SK-N-SH (cell line): ENCODE data around the gene FOXI1. TPM values are rescaled to one million over a fixed set of nuclear protein-coding genes. Genes with fewer than 3 reads are reported as not detected.

Experiments used
- CTCF ChIA-PET: fragments of 300-600, 350-600 bp; formaldehyde crosslinking; extraction: SDS; loops from one replicate; lab custom pipeline; 2021; lab: Yijun Ruan, JAX
- POLR2A ChIA-PET: fragments of 350-600 bp; sonication (Branson Sonifier 250); formaldehyde crosslinking; extraction: SDS; loops from one replicate; lab custom pipeline; 2020; ENCODE audit warnings: antibody characterized with exemption, inconsistent platforms; lab: Yijun Ruan, JAX
- DNase-seq: peaks from one replicate; pipeline ENCODE4 v3.0.0; 2012
- H2AFZ ChIP-seq: fragments of 200-600 bp; sonication (generic); 2 replicates; pipeline ENCODE4 v1.8.1; 2016; ENCODE audit warnings: antibody characterized with exemption, mild to moderate bottlenecking, low read depth
- H3F3A ChIP-seq: fragments of 200-600 bp; sonication (generic); replicated peaks from 2 replicates; pipeline ENCODE3; 2016; ENCODE audit warnings: antibody characterized with exemption, mild to moderate bottlenecking; ENCODE audit not compliant: insufficient read depth
- H3K27ac ChIP-seq, 2 experiments: fragments of 200-500 bp in 1 of 2; fragments of 200-600 bp in 1 of 2; sonication (Bioruptor generic) in 1 of 2; sonication (generic), shearing (Covaris generic) in 1 of 2; 2 replicates each; pipeline versions ENCODE4 v1.5.1 to v1.6.1; 2014 to 2016; ENCODE audit warnings: low read depth in 2 of 2, inconsistent platforms in 1 of 2, low read length in 1 of 2, mild to moderate bottlenecking in 1 of 2, mixed read lengths in 1 of 2
- H3K27me3 ChIP-seq: fragments of 200-600 bp; sonication (generic), shearing (Covaris generic); 2 replicates; pipeline ENCODE4 v1.6.1; 2016; ENCODE audit warnings: mixed run types; ENCODE audit not compliant: insufficient read depth
- H3K36me3 ChIP-seq, 2 experiments: fragments of 200-500 bp in 1 of 2; fragments of 200-600 bp in 1 of 2; sonication (Bioruptor generic) in 1 of 2; sonication (generic) in 1 of 2; replicated peaks in 1 of 2; 2 replicates each; pipeline versions ENCODE3 to v1.5.1; 2014 to 2016; ENCODE audit warnings: low read length in 1 of 2, mild to moderate bottlenecking in 1 of 2; ENCODE audit not compliant: insufficient read depth in 2 of 2, control insufficient read depth in 1 of 2
- H3K4me1 ChIP-seq, 2 experiments: fragments of 200-500 bp in 1 of 2; fragments of 200-600 bp in 1 of 2; sonication (Bioruptor generic) in 1 of 2; sonication (generic), shearing (Covaris generic) in 1 of 2; 2 replicates each; pipeline versions ENCODE4 v1.5.1 to v1.6.1; 2014 to 2016; ENCODE audit warnings: low read depth in 1 of 2, low read length in 1 of 2, mixed run types in 1 of 2; ENCODE audit not compliant: insufficient read depth in 2 of 2, control insufficient read depth in 1 of 2
- H3K4me2 ChIP-seq: fragments of 200-600 bp; sonication (generic), shearing (Covaris generic); 2 replicates; pipeline ENCODE4 v1.6.1; 2017; ENCODE audit warnings: mixed run types
- H3K4me3 ChIP-seq, 2 experiments: fragments of 200-500 bp in 1 of 2; fragments of 200-600 bp in 1 of 2; sonication (Bioruptor generic) in 1 of 2; sonication (generic), shearing (Covaris generic) in 1 of 2; 2 replicates each; pipeline versions ENCODE4 v1.5.1 to v1.8.1; 2014 to 2016; ENCODE audit warnings: low read depth in 2 of 2, inconsistent platforms in 1 of 2, low read length in 1 of 2, mild to moderate bottlenecking in 1 of 2, mixed read lengths in 1 of 2, moderate library complexity in 1 of 2
- H3K79me2 ChIP-seq: fragments of 200-600 bp; sonication (generic); 2 replicates; pipeline ENCODE4 v1.8.1; 2017; ENCODE audit warnings: mild to moderate bottlenecking; ENCODE audit not compliant: insufficient read depth
- H3K9ac ChIP-seq: fragments of 200-600 bp; sonication (generic); 2 replicates; pipeline ENCODE4 v1.6.1; 2017; ENCODE audit warnings: mixed run types
- H3K9me2 ChIP-seq: fragments of 200-600 bp; sonication (generic); 2 replicates; pipeline ENCODE4 v1.6.1; 2017; ENCODE audit warnings: mixed run types
- H3K9me3 ChIP-seq: fragments of 200-600 bp; sonication (generic); 2 replicates; pipeline ENCODE4 v1.6.1; 2017; ENCODE audit warnings: mixed run types, mild to moderate bottlenecking, moderate library complexity
- H4K20me1 ChIP-seq: fragments of 200-600 bp; sonication (generic); 2 replicates; pipeline ENCODE4 v1.6.1; 2017; ENCODE audit warnings: mild to moderate bottlenecking, mixed run types; ENCODE audit not compliant: insufficient read depth
- CTCF ChIP-seq: fragments of 200-600 bp; sonication (generic); IDR thresholded peaks from 2 replicates; pipeline ENCODE4 v1.6.1; 2017; ENCODE audit warnings: antibody characterized with exemption, mild to moderate bottlenecking, moderate library complexity
- ELF1 ChIP-seq: IDR thresholded peaks from 2 replicates; pipeline ENCODE4 v1.4.0; 2012
- FOXJ3 ChIP-seq: sonication (generic); formaldehyde crosslinking; IDR thresholded peaks from 2 replicates; pipeline ENCODE4 v1.5.1; 2020; ENCODE audit warnings: mild to moderate bottlenecking, missing genetic modification reagents
- GABPA ChIP-seq: IDR thresholded peaks from 2 replicates; pipeline ENCODE4 v1.4.0; 2012; ENCODE audit warnings: low read depth, mild to moderate bottlenecking
- IRF3 ChIP-seq: fragments of 150-350 bp; IDR thresholded peaks from 2 replicates; pipeline ENCODE4 v1.6.1; 2016; ENCODE audit warnings: mild to moderate bottlenecking, low read depth, low read length
- MXI1 ChIP-seq: IDR thresholded peaks from 2 replicates; pipeline ENCODE4 v1.6.1; 2012; ENCODE audit warnings: mild to moderate bottlenecking, low read depth, low read length, improper control_type of control experiment
- NFIC ChIP-seq: IDR thresholded peaks from 2 replicates; pipeline ENCODE4 v1.4.0; 2012; ENCODE audit warnings: borderline replicate concordance
- PBX3 ChIP-seq: IDR thresholded peaks from 2 replicates; pipeline ENCODE4; 2012
- RAD21 ChIP-seq: IDR thresholded peaks from 2 replicates; pipeline ENCODE4 v1.6.1; 2012; ENCODE audit warnings: mild to moderate bottlenecking, low read length
- RXRA ChIP-seq: IDR thresholded peaks from 2 replicates; pipeline ENCODE4 v1.4.0; 2012; ENCODE audit warnings: low read depth, mild to moderate bottlenecking, borderline replicate concordance
- SIN3A ChIP-seq: IDR thresholded peaks from 2 replicates; pipeline ENCODE4 v1.6.1; 2012; ENCODE audit warnings: low read depth, mild to moderate bottlenecking, low read length, moderate library complexity, borderline replicate concordance
- TCF12 ChIP-seq: IDR thresholded peaks from 2 replicates; pipeline ENCODE4 v1.4.0; 2012
- TEAD4 ChIP-seq: IDR thresholded peaks from 2 replicates; pipeline ENCODE4 v1.4.0; 2012; ENCODE audit warnings: mild to moderate bottlenecking, borderline replicate concordance; ENCODE audit not compliant: insufficient read depth
- USF2 ChIP-seq: fragments of 150-350 bp; IDR thresholded peaks from 2 replicates; pipeline ENCODE4 v1.6.1; 2017; ENCODE audit warnings: antibody characterized with exemption, low read length, low read depth, borderline replicate concordance
- WGBS: methylation state at CpG from one replicate; pipeline ENCODE4 v1.1.6; 2017; ENCODE audit warnings: low lambda C conversion rate; 5-methylcytosine and 5-hydroxymethylcytosine counted together
- polyA plus RNA-seq, 3 experiments: library from polyadenylated mRNA; depleted of rRNA; stranded (reverse); fragments of >200 nt; gene quantifications; 2 replicates each; pipeline ENCODE4 v1.2.3, GENCODE V29; 2012

Gene FOXI1
- polyA plus RNA-seq, 1 of the 3 experiments (the other 2 are of a cell fraction): not detected

GRCh38 chr5:170070556-170071412, 34.9 kb upstream of the FOXI1 start:
- no peaks in the 10 kb centered on the region for H3K9me3 ChIP-seq
- no peak overlapping the region for H3K4me2 ChIP-seq
- H3F3A ChIP-seq: no peaks in the 10 kb centered on the region
- H2AFZ ChIP-seq: no peak overlapping the region
- no peaks in the 10 kb centered on the region for H3K4me1 ChIP-seq
- no peak overlapping the region for H3K27ac ChIP-seq
- CTCF ChIA-PET: interaction anchor here (0.6 to 3.6 kb wide), 24 partner anchors 11 to 1820 kb away, joined by 3 to 13 read pairs (median 4); partner anchors contain the start of gene INSYN2B
- H4K20me1 ChIP-seq: no peaks in the 10 kb centered on the region
- no peaks in the 10 kb centered on the region for H3K79me2 ChIP-seq
- POLR2A ChIA-PET: no interaction called here
- no peak overlapping the region; a peak in 1 of 4 replicates for H3K4me3 ChIP-seq
- no peak overlapping the region for H3K9ac ChIP-seq
- H3K27me3 ChIP-seq: no peaks in the 10 kb centered on the region
- TF ChIP-seq SIN3A: no peak
- peak; percentile 37; the same call in 1 of the 2 replicates for TF ChIP-seq RAD21
- no peak for TF ChIP-seq NFIC
- TF ChIP-seq CTCF: peak; percentile 54
- TF ChIP-seq, all 33 proteins: peak for 2
- peak; percentile 43 for DNase-seq
- Histone ChIP-seq H3K9me2 (no peaks in the 10 kb centered on the region), H3K36me3 (no peaks in the 10 kb centered on the region)
- 59% methylated on average over 9 of the region's 14 CpGs for WGBS

- no peaks in the 10 kb centered on the region for H3K9me3 ChIP-seq
- H3F3A ChIP-seq: no peaks in the 10 kb centered on the region
- CTCF ChIA-PET: interaction anchor here (0.6 to 3.6 kb wide), 7 partner anchors 10 to 1819 kb away, joined by 3 to 10 read pairs (median 5); partner anchors contain the start of gene INSYN2B
- no peak overlapping the region for H3K9ac ChIP-seq
- no peaks in the 10 kb centered on the region for H3K79me2 ChIP-seq
- H3K4me3 ChIP-seq: no peak overlapping the region
- no peak overlapping the region for H2AFZ ChIP-seq
- TF ChIP-seq USF2: no peak
- 89% methylated on average over 2 of the region's 2 CpGs for WGBS
- no peaks in the 10 kb centered on the region for H4K20me1 ChIP-seq
- H3K36me3 ChIP-seq: no peaks in the 10 kb centered on the region
- POLR2A ChIA-PET: no interaction called here
- H3K27ac ChIP-seq: no peak overlapping the region
- H3K27me3 ChIP-seq: no peaks in the 10 kb centered on the region
- H3K9me2 ChIP-seq: no peaks in the 10 kb centered on the region
- DNase-seq: no peak
- no peak overlapping the region for H3K4me2 ChIP-seq
- no peaks in the 10 kb centered on the region for H3K4me1 ChIP-seq
These were observed 33.9 kb upstream of the FOXI1 start for GRCh38 chr5:170071748-170072147.

GRCh38 chr5:170075696-170076095, 30.0 kb upstream of the FOXI1 start:
- ChIA-PET CTCF (interaction anchor here (0.7 to 1.5 kb wide), 6 partner anchors 13 to 278 kb away, joined by 3 to 4 read pairs (median 3); no protein-coding TSS in a partner anchor), POLR2A (no interaction called here)
- WGBS: 80% methylated on average over 7 of the region's 7 CpGs
- Histone ChIP-seq H3K9me3 (no peaks in the 10 kb centered on the region), H3K4me1 (no peaks in the 10 kb centered on the region), H2AFZ (no peak overlapping the region), H3K4me2 (no peak overlapping the region), H3K27ac (no peak overlapping the region), H3F3A (no peaks in the 10 kb centered on the region), H3K9ac (no peak overlapping the region), H3K9me2 (no peaks in the 10 kb centered on the region), H3K36me3 (no peaks in the 10 kb centered on the region), H4K20me1 (no peaks in the 10 kb centered on the region), H3K79me2 (no peaks in the 10 kb centered on the region), H3K27me3 (no peaks in the 10 kb centered on the region)
- DNase-seq: no peak
- TF ChIP-seq PBX3: no peak
- no peak for TF ChIP-seq FOXJ3 (CRISPR knock-in tag)
- TF ChIP-seq TCF12: no peak
- TF ChIP-seq MXI1: no peak
- TF ChIP-seq ELF1: no peak
- TF ChIP-seq IRF3: no peak
- no peak for TF ChIP-seq RAD21
- TF ChIP-seq RXRA: no peak
- no peak for TF ChIP-seq GABPA
- no peak for TF ChIP-seq TEAD4
- TF ChIP-seq SIN3A: no peak
- TF ChIP-seq, all 33 proteins: peak for 0
- no peak overlapping the region for H3K4me3 ChIP-seq
